ENCODE measurements around the gene CCSER2.

The CCSER2 gene

DNA sequence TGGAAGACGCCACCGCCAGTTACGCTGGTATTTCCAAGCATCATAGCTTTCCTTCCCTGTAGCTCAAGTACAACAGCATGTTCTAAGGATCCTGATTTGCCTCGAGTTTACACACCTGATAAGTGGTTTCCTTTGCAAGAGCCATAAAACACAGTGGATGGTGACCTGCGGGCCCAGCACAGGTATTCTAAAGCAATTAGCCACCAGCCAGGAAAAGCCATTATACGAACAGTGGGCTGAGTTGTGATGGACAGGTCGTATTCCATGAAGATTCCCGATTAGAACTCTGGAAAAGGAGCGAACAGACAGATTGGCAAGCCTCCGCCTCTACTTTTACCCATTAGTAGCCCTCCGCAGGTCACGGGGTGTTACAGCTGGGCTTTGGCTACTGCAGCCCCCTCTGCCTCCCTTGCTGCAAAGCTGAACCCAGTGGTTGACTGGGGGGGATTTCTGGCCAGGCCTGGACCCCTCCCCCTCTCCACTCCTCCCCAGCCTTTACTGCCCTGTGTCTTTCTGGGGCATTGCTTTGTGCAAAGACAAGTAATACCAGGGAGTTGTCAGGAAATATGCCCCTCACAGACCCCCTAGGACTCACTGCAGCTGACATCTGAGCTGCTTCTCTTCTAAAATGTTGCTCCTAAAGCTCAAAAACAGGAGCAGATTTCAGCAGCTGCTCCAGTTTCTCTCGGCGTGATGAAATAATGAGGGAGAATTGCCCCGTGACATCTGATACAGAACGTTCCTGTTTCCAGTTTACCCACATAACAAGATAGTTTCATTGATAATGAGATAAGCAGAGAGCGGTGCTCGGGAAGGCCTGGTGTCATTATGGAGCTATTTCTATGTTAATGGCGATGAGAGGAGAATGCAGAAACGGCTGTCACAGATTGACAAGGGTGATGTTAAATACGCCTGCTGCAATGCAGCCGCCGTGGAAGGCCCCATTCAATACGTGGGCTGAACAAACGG is 214.4 kb downstream of the CCSER2 start:
- Histone ChIP-seq H3K4me1 (ENCODE audit: insufficient read depth, low read length) (no peaks in the 10 kb centered on the region), H3K9ac (ENCODE audit: low read depth, low read length) (no peak overlapping the region), H3K9me3 (ENCODE audit: control insufficient read depth, insufficient read depth, low read length) (no peaks in the 10 kb centered on the region), H3K36me3 (ENCODE audit: insufficient read depth, low read length) (no peaks in the 10 kb centered on the region)

GRCh38 chr10:84543948-84544347 is 215.6 kb downstream of the CCSER2 start:
- Histone ChIP-seq H3K9ac (ENCODE audit: low read depth, low read length) (no peak overlapping the region), H3K36me3 (ENCODE audit: insufficient read depth, low read length) (no peaks in the 10 kb centered on the region), H3K4me1 (ENCODE audit: insufficient read depth, low read length) (no peaks in the 10 kb centered on the region), H3K9me3 (ENCODE audit: control insufficient read depth, insufficient read depth, low read length) (no peaks in the 10 kb centered on the region)

- no peaks in the 10 kb centered on the region for H3K4me1 ChIP-seq (ENCODE audit: insufficient read depth, low read length)
Observed at GRCh38 chr10:84545651-84546050, 217.3 kb downstream of the CCSER2 start.

DNA sequence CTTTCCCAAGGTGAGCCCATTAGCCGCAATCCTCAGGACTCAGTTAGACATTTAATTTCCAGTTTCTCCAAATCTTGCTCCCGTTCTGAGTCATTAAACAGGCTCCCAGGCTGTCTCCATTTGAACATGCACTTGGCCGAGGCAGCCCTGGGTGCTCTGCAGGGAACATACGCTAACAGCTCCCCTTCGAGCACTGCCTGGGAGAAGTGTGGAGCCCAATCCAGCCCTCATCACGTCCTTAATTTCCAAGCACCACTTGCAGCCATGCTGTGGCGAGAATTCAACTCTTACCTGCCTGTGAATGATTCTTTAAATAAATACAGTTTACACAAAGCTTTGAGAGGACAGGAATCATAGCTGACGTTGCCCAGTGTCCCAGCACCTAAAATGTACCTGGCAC is 218.2 kb downstream of the CCSER2 start:
- Histone ChIP-seq H3K9me3 (ENCODE audit: control insufficient read depth, insufficient read depth, low read length) (no peaks in the 10 kb centered on the region), H3K4me1 (ENCODE audit: insufficient read depth, low read length) (no peaks in the 10 kb centered on the region), H3K9ac (ENCODE audit: low read depth, low read length) (no peak overlapping the region), H3K36me3 (ENCODE audit: insufficient read depth, low read length) (no peaks in the 10 kb centered on the region)

More at GRCh38 chr10:84545651-84546050, 217.3 kb downstream of the CCSER2 start:
- no peak overlapping the region for H3K9ac ChIP-seq (ENCODE audit: low read depth, low read length)
- no peaks in the 10 kb centered on the region for H3K36me3 ChIP-seq (ENCODE audit: insufficient read depth, low read length)
- H3K9me3 ChIP-seq (ENCODE audit: control insufficient read depth, insufficient read depth, low read length): no peaks in the 10 kb centered on the region

GRCh38 chr10:84547616-84548015 is 219.2 kb downstream of the CCSER2 start:
- Histone ChIP-seq H3K36me3 (ENCODE audit: insufficient read depth, low read length) (no peaks in the 10 kb centered on the region), H3K4me1 (ENCODE audit: insufficient read depth, low read length) (no peaks in the 10 kb centered on the region), H3K9ac (ENCODE audit: low read depth, low read length) (no peak overlapping the region), H3K9me3 (ENCODE audit: control insufficient read depth, insufficient read depth, low read length) (no peaks in the 10 kb centered on the region)

DNA sequence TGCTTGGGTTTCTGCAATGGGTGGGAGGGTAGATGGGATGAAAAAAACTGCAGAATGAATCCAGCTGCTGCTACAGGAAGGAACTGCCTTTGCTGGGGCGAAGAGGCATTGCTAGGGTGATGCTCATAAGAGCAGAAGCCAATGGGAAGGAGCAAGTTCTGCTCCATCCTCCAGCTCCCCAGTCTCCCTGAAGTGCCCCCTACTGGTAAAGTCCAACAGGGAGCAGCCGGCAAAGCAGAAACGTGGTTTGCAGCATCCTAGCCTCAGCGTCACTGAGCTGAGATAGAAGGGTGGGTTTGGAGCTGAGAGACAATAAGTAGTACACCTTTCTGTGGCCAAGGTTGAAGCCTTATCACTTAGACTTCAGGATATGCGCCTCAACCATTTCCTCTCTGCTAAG is 220.5 kb downstream of the CCSER2 start:
- Histone ChIP-seq H3K9me3 (ENCODE audit: control insufficient read depth, insufficient read depth, low read length) (no peaks in the 10 kb centered on the region), H3K9ac (ENCODE audit: low read depth, low read length) (no peak overlapping the region), H3K4me1 (ENCODE audit: insufficient read depth, low read length) (no peaks in the 10 kb centered on the region), H3K36me3 (ENCODE audit: insufficient read depth, low read length) (no peaks in the 10 kb centered on the region)

GRCh38 chr10:84549368-84550165 is 221.2 kb downstream of the CCSER2 start:
- no peaks in the 10 kb centered on the region for H3K36me3 ChIP-seq (ENCODE audit: insufficient read depth, low read length)
- H3K9ac ChIP-seq (ENCODE audit: low read depth, low read length): no peak overlapping the region
- no peaks in the 10 kb centered on the region for H3K9me3 ChIP-seq (ENCODE audit: control insufficient read depth, insufficient read depth, low read length)
- H3K4me1 ChIP-seq (ENCODE audit: insufficient read depth, low read length): no peaks in the 10 kb centered on the region

- Histone ChIP-seq H3K36me3 (ENCODE audit: insufficient read depth, low read length) (no peaks in the 10 kb centered on the region), H3K9ac (ENCODE audit: low read depth, low read length) (no peak overlapping the region), H3K4me1 (ENCODE audit: insufficient read depth, low read length) (no peaks in the 10 kb centered on the region), H3K9me3 (ENCODE audit: control insufficient read depth, insufficient read depth, low read length) (no peaks in the 10 kb centered on the region)
Observed at GRCh38 chr10:84550756-84551436, 222.5 kb downstream of the CCSER2 start.

- Histone ChIP-seq H3K9ac (ENCODE audit: low read depth, low read length) (no peak overlapping the region), H3K9me3 (ENCODE audit: control insufficient read depth, insufficient read depth, low read length) (no peaks in the 10 kb centered on the region), H3K36me3 (ENCODE audit: insufficient read depth, low read length) (no peaks in the 10 kb centered on the region), H3K4me1 (ENCODE audit: insufficient read depth, low read length) (no peaks in the 10 kb centered on the region)
Observed at GRCh38 chr10:84551437-84552120, 223.2 kb downstream of the CCSER2 start.

GRCh38 chr10:84552478-84552877 is 224.1 kb downstream of the CCSER2 start:
- Histone ChIP-seq H3K36me3 (ENCODE audit: insufficient read depth, low read length) (no peaks in the 10 kb centered on the region), H3K9ac (ENCODE audit: low read depth, low read length) (no peak overlapping the region), H3K9me3 (ENCODE audit: control insufficient read depth, insufficient read depth, low read length) (no peaks in the 10 kb centered on the region), H3K4me1 (ENCODE audit: insufficient read depth, low read length) (no peaks in the 10 kb centered on the region)

DNA sequence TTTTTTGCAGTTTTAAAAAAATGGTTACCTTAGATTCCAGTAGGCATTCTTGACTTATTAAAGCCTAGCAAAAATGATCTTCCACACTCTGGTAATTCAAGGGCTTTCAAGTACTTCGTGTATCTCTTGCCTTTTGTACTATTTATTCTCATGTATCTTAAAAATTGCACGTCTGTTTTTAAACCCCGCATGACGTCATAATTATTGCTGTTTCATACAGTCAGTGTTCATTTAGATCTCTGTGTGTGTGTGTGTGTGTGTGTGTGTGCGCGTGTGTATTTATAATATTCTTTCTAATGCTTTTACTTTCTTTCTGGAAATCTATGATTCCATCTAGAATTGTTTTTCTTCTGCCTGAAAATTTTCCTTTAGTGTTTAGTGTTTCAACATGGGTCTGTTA is 234.2 kb downstream of the CCSER2 start:
- Histone ChIP-seq H3K36me3 (ENCODE audit: insufficient read depth, low read length) (no peaks in the 10 kb centered on the region), H3K9me3 (ENCODE audit: control insufficient read depth, insufficient read depth, low read length) (no peaks in the 10 kb centered on the region), H3K4me1 (ENCODE audit: insufficient read depth, low read length) (peaks cover 7% of the 10 kb centered on the region; the same call in 1 of the 2 replicates), H3K9ac (ENCODE audit: low read depth, low read length) (no peak overlapping the region)

DNA sequence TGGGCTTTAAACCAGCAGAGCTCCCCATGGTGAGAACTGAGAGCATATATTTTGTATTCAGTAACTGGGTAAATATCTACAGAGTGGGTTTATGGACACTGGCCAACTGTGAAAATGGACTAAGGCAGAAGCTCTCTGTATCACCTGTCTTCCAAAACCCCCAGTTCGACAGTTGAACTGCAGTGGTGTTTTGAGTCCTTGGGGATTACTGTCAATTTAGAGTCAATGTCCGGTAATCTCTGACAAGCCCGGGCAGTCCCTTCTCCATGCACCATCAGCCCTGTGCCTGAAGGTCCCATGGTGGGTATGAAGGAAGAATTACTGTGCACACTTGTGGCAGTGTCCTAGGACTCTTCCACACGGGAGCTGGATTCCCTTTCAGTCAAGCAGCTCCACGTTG is 235.0 kb downstream of the CCSER2 start:
- Histone ChIP-seq H3K36me3 (ENCODE audit: insufficient read depth, low read length) (no peaks in the 10 kb centered on the region), H3K9ac (ENCODE audit: low read depth, low read length) (no peak overlapping the region), H3K9me3 (ENCODE audit: control insufficient read depth, insufficient read depth, low read length) (no peaks in the 10 kb centered on the region), H3K4me1 (ENCODE audit: insufficient read depth, low read length) (peaks cover 8% of the 10 kb centered on the region)

- H3K9me3 ChIP-seq (ENCODE audit: control insufficient read depth, insufficient read depth, low read length): no peaks in the 10 kb centered on the region
- no peaks in the 10 kb centered on the region for H3K36me3 ChIP-seq (ENCODE audit: insufficient read depth, low read length)
- H3K9ac ChIP-seq (ENCODE audit: low read depth, low read length): no peak overlapping the region
- peaks cover 13% of the 10 kb centered on the region for H3K4me1 ChIP-seq (ENCODE audit: insufficient read depth, low read length)
Observed at GRCh38 chr10:84563868-84564267, 235.5 kb downstream of the CCSER2 start.
